Thyroid gland (tissue), 4 donors: ENCODE results near the gene FUBP1.
A peak's percentile ranks its signal among the peaks of the same experiment; 100 is the strongest.

ENCODE experiments used
- CTCF ChIP-seq, 6 experiments: fragments of 200-600 bp in 3 of 6; fragments of 450-650 bp in 3 of 6; sonication (generic) in 3 of 6; IDR thresholded peaks; one replicate each; pipeline ENCODE4 v1.5.1; 2016 to 2019; ENCODE audit warnings: antibody characterized with exemption in 6 of 6, mild to moderate bottlenecking in 2 of 6, inconsistent platforms in 1 of 6, moderate library complexity in 1 of 6
- POLR2A ChIP-seq, 2 donors: fragments of 450-650 bp; IDR thresholded peaks; one replicate each; pipeline ENCODE4 v1.6.1; 2017; ENCODE audit warnings: antibody characterized with exemption in 2 of 2, mild to moderate bottlenecking in 2 of 2, moderate library complexity in 1 of 2

GRCh38 chr1:78004719-78005447 is 26.0 kb upstream of the FUBP1 start, which contains the start of gene DNAJB4:
- no peak for TF ChIP-seq CTCF (IDR thresholded peaks at IDR 0.05)
- peak; percentile 95 to 100 for TF ChIP-seq POLR2A (IDR thresholded peaks at IDR 0.05)
